ENCODE results near the gene NACA.

GRCh38 chr12:56724972-56725722, at the start of gene NACA:
- TF ChIP-seq CTCF (IDR thresholded peaks at IDR 0.05) (peak in 2 of 6 experiments; percentile 15 to 22), EP300 (IDR thresholded peaks at IDR 0.05) (peak in 1 of 4 donors; percentile 79), POLR2A (IDR thresholded peaks at IDR 0.05) (peak; percentile 77 to 96 (median 94)), POLR2AphosphoS5 (IDR thresholded peaks at IDR 0.05) (peak; percentile 99)

Measured in upper lobe of left lung (tissue), 4 donors.